ENCODE results near the gene KIFC3.
"Not testable (repeated sequence)": the region's sequence is repeated elsewhere in the genome, so short reads cannot be mapped to it uniquely, and the experiment has no call there.

Gene KIFC3

DNA sequence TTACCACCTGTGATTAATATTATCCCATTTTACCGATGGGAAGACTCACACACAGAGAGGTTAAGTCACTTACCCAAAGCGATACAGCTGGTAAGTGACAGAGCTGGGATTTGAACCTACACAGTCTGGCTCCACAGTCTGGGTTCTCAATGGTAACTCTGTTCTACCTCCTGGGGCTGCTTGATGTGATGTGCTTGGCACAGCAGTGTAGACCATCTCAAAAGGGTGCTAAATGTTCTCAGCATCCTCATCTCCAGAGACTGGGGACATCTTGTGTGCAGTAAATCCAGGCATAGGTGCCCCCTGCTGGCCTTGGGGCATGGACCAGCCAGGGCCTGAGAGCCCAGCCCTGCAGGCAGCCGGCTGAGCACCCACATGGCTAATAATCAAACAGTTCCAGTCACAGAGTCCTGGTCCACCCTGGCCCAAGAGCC is 82.1 kb downstream of the KIFC3 start:
- DNase-seq, result peak; percentile 12 to 32

DNA sequence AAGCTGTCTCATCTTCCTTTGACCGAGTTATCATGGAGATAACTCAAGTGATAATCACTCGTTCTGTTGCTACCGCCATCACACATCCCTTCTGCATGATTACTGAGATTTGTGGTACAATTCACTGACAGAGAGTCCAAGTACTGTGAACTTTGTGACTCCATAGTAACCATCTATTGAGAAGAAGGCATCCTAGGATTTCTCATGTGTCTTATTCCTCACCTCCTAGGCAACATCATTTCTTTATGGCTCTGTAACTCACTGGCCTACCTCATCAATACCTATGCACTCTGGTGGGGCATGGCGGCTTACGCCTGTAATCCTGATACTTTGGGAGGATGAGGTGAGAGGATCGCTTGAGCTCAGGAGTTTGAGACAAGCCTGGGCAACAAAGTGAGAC is 88.2 kb downstream of the KIFC3 start:
- no peak for DNase-seq

DNA sequence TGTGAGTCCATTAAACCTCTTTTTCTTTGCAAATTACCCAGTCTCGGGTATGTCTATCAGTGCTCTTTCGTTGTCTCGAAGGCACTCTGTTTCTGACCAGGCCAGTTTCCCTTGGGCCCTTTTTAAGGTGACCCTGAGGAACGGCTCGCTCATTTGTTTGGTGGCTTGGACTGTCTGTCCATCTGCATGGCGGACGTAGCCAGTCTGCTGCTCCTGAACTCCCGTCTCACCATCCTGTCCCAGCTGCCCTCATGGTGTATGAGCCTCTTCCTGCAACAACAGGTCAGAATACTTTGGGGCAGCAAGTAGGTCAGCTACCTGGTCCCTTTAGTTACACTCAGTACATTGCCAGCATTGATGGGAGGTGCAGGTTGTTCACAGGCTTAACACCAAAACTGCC is 88.7 kb downstream of the KIFC3 start:
- DNase-seq, result no peak

DNA sequence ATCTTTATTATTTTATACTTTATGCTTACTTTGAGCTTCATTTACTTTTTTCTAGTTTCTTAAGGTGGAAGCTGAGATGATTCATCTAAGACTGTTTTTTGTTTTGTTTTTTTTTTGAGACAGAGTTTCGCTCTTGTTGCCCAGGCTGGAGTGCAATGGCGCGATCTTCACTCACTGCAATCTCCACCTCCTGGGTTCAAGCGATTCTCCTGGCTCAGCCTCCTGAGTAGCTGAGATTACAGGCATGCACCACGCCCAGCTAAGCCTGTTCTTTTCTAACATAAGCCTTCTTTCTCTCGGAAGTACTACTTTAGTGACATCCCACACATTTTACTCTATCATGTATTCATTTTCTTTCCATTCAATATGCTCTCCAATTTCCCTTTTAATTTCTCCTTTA is 89.7 kb downstream of the KIFC3 start:
- not testable (repeated sequence) for DNase-seq

DNA sequence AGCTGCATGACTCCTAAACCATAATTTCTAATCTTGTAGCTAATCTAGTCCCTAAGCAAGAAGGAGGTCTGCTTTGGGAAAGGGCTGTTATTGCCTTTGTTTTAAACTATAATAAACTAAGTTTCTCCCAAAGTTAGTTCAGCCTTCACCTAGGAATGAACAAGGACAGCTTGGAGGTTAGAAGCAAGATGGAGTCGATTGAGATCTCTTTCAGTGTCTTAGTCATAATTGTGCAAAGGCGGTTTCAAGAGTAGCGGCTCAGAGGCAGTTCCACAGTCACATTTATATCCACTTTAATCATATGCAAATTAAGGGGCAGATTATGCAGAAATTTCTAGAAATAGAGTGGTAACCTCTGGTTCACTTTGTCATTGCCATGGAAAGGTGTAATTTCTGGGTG is 90.3 kb downstream of the KIFC3 start:
- DNase-seq, result no peak

DNA sequence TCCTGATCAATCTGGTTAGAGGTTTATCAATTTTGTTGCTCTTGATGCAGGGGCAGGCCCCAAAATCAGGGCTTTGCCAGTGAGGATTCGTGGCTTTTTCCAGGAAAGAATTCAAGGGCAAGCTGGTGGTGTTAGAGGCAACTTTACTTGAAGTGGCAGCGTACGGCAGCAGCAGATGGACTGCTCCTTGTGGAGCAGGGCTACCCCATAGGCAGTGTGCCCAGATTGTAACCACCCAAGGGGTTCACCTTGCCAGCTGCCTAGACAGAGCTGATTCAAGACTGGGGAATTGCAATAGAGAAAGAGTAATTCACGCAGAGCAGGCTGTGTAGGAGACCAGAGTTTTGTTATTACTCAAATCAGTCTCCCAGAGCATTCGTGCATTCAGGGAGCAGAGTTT is 90.9 kb downstream of the KIFC3 start:
- DNase-seq, result no peak

DNA sequence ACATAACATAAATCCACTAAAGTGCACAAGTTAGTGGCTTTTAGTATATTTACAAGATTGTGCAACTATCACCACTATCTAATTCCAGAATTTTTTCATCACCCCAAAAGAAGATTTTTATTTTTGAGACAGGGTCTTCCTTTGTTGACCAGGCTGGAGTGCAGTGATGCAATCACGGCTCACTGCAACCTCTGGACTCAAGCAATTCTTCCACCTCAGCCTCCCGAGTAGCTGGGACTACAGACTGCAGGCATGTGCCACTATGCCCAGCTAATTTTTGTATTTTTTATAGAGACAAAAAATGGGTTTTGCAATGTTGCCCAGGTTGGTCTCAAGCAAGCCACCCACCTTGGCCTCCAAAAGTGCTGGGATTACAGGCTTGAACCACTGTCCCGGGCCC is 92.6 kb downstream of the KIFC3 start:
- no peak for DNase-seq

All from stimulated activated CD4-positive, alpha-beta T cell treated with anti-CD3 and anti-CD28 coated beads, Interleukin-4, amount 100 ng/mL, for 4 hours (primary cell).